Medulla oblongata (tissue), 1 donor: ENCODE measurements around the gene TNRC18.

Source experiments
- DNase-seq: peaks from one replicate; pipeline ENCODE4 v3.0.0-alpha.2; 2015; ENCODE audit errors: extremely low spot score

TNRC18 gene

DNA sequence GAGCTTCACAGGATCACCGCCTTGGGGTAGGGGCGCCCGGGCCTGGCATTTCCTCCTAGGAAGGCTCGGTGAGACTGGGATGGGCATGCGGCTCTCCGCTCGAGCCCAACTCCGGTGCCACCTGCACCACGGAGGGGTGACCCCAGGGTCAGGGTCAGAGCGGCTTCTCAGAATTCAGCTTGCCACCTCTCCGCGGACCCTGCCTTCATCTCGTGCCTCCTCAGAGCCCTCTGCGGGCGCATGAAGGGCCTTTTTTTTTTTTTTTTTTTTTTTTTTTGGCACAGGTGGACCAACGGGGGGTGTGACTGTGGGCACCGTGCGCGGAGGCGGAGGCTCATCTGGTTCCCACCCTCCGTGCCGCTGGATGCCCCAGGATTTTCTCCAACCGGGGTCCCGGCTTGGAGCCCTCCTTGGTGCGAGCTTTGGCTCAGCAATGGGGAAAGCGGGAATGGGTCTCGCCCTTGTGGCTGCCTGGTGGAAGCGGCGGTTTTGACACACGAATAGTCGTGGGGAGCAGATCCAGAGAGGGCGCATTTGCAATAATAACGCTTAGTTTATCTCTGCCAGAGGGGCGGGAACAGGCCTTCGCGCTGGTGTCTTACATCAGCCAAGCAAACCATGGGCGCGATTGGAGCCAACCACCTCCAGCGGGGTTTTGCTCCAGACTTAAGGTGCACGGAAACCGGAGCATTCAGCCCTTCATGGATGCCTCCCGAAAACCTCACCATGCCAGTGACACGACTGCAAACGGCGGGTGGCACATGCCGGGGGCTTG is 5.0 kb upstream of the TNRC18 start:
- DNase-seq: peak; percentile 66

DNA sequence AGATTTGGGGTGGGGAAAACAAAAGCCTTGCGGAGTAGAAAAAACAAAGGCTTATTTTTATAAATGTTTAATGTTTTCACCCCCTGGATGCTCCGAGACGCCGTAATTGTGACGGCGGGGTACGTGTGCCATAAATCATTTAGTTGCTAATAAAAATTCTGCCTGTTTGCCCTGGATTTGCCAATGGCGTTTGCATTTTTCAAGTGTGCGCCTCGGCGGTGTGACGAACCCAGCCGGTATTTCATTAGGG is 2.5 kb upstream of the TNRC18 start:
- DNase-seq: no peak

DNA sequence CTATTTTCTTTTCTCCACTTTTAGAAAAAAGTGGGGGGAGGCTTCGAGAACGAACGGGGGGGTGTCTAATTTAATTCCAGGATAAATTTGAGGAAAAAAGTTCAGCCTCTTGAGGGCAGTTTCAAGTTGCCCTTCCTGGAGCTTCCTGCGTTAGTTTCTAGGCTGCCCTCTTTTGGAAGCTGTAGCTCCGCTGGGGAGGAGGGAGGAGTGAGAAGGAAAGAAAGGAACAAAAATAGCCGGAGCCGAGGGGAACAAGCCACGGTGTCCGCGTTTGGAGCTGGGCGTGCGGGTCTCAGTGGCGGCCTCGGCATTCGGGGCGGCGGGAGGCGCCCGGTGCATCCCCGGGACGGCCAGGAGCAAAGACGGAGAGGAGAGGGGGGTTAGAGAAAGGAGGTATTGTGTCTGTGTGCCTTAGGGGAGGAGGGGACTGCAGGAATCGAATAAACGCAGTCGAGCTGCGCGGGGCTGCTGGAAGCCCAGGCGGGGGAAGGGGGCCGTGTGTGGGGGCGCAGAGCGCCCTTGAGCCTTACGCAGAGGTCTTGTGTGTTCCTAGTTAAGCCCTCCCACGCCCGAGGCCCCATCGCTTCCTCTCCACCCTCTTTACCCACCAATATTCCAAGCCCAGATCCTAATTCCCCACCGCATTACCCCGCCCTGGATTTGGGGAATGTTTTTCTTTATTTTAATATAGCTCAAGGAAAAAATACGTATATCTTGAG is 2.0 kb upstream of the TNRC18 start:
- DNase-seq: peak; percentile 88

DNA sequence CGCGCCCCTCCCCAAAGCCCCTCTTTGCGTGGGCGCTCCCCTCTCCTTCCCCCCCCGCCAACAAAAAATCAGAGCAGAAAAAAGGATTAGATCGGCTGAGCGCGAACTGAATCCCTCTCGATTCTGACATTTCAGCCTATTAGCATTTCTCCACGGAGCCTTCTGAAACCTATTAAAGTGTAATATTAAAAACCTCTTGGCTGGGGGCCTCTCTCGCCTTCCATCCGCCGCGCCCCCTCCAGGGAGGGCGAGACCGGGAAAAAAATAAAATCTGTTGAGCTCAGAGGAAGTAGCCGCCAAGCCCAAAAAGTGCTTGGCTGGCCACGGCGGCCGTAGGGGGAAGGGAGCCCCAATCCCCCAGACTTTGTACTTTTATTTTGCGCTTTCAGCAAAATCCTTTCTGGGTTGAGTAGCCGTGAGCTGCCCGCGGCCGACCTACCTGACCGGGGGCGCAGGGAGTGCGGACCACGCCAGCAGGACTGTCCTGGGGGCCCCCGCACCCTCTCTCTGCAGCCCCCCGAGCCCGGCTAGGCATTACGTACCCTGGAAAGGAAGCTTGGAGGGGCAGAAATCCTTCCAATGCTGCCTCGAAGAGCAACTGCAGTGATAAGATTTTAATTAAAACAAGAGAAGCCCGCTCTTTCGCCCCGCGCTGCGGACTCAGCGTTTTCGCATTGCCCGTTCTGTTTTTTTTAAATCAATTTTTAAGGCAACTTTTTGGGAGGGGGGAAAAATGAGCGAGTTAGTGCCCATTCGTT is 1.3 kb upstream of the TNRC18 start:
- DNase-seq: peak; percentile 68

DNA sequence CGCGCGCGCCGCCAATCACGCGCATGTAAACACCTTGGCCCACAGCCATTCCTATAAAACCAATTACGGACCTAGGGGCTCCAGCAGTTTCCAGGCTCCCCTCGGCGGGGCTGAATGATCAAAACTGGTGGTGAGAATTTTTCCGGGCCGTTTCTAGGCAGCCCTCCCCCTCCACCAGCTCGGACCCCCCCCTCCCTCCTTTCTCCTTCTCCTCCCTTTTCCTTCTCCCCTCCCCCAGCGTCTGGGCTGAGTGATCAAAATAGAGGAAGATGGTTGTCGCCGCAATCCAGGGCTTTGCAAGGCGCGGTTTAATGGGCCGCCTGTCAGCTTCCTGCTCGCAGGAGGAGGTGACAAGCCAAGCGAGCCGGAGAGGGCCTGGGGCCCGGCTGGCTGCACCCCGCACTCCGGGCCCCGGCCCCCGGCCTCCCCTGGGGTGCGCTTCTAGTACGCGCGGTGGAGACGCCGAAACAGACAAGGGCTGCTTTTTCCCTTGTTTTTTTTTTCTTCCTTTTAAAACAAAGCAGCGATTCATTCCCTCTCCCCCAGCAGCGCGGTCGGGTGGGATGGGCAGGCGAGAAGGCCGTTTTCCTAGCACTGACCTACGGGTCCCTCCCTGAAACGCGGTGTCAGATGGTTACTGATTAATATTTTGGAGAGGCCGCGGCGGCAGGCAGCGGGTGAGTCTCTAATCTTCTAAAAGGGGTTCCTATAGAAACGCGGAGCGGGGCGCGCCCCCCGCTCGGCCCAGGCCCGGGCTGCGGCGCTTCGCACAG is 528 bp upstream of the TNRC18 start:
- DNase-seq: peak; percentile 99

DNA sequence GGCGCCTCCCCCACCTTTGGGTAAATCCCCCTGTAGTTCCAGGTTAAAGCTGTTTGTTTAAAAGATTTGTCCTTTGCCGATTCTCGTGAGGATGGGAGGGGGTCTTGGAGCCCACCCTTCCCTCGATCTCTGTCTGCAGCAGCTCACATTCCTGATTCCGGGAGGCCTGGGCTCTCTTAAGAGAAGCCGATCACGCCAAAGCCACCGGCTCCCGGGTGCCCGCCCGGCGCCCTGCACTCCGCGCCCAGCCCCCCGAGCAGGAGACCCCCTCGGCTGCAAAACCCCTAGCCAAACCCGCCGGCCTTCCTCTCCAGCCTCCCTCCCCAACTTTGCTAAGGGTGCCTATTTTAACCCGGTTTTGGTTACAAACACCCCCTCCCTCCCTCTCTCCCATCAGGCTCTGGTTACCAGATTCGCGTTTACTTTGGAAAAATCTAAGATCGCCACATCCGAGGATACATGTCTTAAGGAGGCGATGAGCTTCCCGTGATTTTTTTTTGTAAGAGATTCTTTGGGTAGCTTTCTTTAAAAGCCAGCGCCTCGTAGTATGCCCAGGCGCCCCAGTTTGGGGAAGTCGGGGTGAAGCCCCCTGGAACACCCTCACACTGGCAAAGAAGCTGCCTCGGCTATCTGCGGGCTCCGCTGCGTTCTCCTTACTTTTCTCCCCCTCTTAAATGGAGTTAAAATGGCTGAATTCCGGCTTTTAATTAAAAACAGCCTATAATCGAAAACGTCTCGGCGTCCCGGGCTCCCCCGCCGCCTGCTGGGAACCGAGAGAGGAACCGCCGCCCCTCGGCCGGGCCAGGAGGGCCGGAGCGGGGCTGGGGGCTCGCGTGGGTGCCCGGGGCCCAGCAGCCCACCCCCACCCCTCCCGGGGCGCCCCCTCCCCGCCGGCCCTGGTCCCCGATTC is 983 bp downstream of the TNRC18 start:
- DNase-seq: peak; percentile 15

DNA sequence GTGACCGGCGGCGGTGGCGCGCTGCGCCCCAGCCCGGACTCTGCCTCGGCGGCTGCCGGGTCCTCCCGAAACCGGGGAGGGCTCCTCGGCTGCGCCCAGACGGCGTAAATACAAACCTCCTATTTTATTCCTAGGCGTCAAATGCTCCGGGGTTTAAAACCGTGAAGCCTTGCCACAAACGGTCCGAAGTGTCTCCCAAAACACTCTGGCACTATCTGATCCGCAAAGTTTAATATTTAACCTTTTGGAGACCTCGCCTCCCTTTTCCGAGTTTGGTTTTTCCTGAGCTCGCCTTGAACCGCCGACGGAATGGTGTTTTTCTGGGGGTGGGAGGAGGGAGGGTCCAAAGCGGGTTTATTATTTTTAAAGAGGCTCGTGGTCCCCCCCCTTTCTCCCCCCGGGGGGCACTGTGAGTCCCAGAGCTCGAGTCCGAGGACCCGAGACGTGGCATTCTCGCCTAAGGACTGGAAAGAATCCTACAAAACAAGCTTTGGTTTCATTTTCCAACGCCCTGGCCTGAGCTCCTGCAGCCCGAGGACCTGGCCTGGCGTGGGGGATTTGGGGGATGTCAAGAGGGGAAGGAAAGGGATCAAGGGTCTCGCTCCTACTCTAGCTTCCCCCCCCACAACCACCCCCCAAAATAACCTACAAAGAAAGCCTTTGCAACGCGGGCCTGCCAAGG is 1.8 kb downstream of the TNRC18 start:
- DNase-seq: peak; percentile 71

DNA sequence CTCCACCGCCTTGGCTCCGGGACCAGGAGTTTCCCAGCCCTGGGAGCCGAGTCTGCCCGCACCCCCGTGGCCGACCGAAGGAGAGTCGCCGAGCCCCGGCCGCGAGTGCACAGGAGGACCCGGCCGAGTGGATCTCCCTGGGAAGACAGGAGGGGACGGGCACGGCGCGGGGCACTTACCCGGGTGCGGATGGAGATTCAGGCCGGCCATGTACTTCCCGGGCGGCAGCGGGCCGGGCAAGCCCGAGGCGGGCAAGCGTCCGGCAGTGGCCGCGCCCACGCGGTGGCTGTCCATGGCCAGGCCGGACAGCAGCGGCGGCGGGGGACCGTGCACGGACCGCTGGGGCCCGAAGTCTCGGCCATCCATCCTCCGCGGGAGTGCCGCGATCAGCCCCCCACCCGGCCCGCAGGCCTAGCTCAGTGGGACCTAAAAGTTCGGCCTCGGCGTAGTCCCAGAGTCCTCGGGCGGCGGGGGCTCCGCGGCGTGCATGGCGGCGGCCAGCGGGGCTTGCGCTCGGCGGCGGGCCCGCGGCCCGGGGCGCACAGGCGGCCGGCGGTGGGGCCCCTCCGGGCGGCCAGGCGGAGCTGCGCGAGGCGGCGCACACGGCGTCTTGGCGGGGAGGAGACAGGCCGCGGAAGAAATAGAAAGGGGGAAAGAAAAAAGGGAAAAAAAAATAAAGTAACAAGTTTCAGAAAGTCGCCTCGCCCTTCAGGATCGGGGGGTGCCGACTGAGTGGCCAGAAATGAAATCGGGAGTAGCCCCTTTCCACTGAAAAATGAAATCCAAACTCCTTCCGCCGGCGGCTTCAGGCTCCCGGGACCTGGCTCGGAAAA is 2.5 kb downstream of the TNRC18 start:
- no peak for DNase-seq

DNA sequence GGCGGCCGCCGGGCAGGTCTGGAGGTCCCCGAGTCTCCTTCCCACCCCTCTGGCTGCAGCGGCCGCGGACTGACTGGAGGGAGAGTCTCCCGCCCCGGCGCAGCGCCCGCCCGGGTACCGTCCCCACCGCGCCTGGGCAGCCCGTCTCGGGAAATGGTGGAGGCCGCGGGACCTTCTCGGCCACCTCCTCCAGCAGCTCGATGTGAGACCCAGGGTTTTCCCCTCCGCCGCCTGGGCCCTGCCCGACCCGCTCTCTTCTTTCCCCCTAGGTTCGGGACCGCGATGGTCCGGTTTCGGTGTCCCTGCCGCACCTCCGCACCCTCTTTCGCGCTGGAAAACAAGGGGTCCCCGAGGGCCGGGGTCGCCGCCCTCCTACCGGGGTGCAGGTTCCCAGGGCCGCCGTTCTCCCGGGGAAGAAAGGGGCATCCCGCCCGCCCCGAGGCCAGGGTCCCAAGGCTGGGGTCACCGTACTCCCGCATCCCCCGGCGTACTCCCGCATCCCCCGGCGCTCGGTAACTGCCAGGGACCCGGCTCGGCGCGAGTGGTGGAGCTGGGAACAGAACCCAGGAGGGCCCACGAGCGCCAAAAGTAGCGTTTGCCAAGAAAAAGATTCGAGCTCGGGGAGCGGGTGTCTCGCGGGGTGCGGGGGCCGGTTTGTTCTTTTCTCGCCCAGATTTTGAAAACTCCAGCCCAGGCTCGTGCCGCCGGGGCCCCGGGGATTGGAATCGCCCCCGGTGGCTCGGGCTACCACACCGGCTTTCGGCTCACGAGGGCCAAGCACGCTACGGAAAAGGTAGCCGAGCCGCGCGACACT is 3.4 kb downstream of the TNRC18 start:
- DNase-seq: peak; percentile 29

DNA sequence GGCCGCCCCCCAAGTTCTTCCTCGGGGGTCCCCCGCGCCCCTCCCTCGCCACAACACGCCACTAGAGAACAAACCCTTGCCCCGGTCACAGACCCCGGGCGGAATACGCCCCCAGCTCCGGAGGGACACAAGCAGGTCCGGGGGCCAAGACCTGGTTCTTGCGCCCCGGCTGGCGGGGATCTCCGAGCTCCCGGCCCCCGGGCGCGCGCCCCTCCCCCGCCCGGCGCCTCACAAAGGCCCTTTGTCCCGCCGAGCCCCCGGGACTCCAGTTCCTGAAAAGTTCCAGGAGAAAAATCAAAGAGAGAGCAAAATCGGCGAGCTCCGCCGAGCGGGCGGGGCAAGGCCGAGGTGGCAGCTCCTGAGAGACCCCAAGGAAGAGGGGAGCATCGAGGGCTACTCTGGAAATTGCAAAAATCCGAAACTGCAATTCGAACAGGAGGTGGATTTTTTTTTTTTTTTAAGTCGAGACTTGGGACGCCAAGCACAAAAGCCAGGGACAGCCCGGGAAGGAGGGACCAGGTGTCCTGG is 4.0 kb downstream of the TNRC18 start:
- peak; percentile 68 for DNase-seq

DNA sequence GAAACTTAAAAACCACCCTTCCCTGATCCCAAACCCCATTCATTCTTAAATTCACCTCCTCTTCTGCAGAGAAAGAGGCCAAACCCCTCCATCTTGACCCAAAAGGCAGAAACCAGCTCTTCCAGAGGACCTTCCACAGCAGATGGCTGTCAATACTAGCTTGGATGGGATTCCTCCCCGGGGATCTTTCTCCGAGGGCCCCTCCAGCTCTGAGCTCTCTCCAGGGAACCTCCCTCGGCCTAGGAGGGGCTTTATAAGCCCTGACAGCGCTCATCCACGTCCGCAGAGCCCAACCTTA is 5.4 kb downstream of the TNRC18 start:
- no peak for DNase-seq

DNA sequence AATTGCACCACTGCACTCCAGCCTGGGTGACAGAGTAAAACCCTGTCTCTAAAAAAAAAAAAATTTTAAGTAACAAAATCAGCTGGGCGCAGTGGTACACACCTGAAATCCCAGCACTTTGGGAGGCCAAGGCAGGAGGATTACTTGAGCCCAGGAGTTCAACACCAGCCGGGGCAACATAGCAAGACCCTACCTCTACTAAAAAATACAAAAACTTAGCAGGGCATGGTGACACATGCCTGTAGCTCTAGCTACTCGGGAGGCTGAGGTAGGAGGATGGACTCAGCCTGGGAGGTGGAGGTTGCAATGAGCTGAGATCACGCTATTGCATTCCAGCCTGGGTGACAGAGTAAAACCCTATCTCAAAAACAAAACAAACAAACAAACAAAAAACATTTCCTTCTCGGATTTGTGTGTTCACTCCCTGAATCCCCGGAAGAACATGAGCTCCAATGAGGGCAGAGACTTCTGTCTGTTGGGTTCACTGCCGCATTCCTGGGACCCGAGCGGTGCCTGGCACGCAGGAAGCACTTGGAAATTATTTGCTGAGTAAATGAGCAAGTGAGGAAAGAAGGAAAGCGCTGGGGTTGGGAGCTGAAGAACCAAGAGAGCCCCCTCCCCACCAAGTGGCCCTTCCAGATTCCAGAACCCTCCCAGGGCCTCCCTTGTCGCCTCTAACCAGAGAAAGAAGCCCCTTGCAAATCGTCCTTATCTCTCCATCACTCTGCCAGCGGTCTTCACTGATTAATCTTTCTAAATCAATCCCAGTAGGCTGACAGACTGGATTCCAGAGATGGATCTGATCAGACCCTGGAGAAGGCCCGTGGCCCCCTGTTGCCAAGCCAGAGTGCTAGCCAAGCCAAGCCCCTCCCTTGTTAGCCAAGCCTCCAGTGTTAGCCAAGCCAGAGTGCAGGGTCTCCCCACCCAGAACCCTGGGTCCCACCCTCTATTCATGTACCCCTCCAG is 6.2 kb downstream of the TNRC18 start:
- peak; percentile 8 for DNase-seq

DNA sequence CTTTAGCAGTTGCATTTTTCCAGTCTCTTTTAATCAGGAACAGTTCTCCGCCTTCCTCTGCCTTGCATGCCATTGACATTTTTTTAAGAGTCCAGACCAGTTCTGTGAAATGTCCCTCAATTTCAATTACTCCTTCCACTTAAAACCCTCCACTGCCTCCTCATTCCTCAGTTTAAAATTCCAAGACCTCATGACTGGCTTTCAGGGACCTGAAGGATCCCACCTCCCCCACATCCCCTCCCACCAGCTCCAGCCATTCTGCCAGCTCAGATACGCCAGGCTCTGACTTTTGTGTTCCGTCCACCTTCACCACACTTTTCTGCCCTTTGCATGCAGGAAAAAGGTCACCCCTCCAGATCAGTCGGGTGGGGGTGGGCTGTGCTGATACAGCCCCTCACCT is 8.7 kb downstream of the TNRC18 start:
- no peak for DNase-seq

DNA sequence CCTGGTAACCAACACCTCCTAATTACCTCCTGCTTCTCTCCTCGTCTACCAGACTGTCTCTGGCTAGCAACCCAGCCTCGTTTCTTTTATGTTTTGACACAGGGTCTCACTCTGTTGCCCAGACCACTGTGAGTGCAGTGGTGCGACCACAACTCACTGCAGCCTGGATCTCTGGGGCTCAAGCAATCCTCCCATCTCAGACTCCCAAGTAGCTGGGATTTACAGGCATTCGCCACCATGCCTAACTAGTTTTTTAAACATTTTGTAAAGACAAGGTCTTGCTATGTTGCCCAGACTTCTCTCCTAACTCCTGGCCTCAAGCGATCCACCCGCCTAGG is 10.2 kb downstream of the TNRC18 start:
- DNase-seq: no peak

DNA sequence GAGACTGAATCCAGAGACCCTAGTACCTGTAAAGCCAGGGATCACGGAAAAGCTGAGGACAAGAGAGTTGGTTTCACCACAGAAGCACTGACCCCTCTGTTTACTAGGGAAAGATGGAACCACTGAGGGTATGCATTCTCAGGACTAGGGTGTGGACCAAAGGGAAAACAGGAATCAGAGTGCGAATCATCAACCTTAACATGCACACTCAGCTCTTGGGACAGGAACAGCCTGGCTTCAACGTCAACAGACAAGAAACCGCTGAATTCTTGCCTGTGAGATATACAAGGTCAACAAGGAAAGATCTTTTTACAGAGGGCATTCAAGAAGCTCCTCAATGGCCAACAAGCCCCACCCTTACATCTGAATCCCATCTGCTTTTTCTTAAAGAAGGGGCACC is 14.9 kb downstream of the TNRC18 start:
- no peak for DNase-seq

DNA sequence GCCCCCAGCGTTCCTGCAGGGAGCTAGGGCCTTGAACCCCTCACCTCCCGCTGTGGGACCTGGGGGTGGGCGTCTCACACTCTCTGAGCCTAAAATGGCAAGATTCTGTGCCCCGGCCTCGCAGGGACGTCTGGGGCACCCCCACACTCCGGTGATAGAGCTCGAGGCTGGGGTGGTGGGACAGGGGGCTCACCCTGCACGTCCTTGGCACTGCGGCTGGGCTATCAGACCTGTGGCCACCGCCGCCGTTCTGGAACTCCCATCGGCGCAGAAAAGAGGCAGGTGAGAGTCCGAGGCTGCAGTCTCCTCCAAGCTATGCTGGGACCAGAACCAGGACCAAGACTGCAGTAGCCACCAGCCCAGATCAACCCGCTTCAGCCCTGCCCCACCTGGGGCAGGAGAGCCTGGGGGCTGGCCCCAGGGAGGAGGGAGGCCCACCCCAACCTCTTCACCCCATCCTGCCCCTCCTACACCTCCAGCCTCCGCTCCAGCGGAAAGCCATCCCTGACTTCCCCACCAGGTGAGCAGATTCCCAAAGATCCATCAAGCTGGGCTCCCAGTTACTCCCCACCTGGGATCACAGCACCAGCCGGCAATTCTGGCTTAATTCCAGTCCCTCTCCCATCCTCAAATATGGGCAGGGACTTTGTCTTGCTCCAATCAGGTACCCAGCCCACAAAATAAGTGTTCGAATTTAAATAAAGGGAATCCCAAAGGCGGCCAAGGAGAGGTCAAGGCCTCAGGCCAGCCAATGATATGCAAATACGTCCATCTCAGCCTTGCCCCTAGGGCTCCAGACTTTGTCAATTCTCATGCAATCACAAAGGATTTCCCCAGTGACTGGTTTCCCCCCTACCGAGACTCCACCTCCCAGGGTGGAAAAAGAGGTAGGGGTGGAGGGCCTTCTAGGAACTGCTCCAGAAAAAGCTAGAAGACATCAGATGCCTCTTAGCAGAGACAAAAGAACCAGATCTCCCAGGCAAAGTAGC is 16.4 kb downstream of the TNRC18 start:
- peak; percentile 36 for DNase-seq
